Esophagus (tissue), 2 donors: Measurements from ENCODE around the gene RTKN2. TPM values are rescaled to one million over a fixed set of nuclear protein-coding genes. Genes with fewer than 3 reads are reported as not detected.

Experiments
- H3K27ac ChIP-seq, 2 donors: one replicate each; pipeline ENCODE4 v1.5.1; 2013; ENCODE audit warnings: low read depth in 2 of 2, mild to moderate bottlenecking in 2 of 2, inconsistent platforms in 1 of 2, low read length in 1 of 2, moderate library complexity in 1 of 2
- H3K27me3 ChIP-seq, 2 donors: one replicate each; pipeline ENCODE4 v1.6.1; 2013; ENCODE audit warnings: low read length in 2 of 2, control low read depth in 1 of 2, mild to moderate bottlenecking in 1 of 2; ENCODE audit not compliant: insufficient read depth in 2 of 2, control insufficient read depth in 1 of 2
- H3K36me3 ChIP-seq, 2 donors: one replicate each; pipeline ENCODE4 v1.6.1; 2013; ENCODE audit warnings: low read length in 1 of 2; ENCODE audit not compliant: control insufficient read depth in 2 of 2, insufficient read depth in 2 of 2
- H3K4me1 ChIP-seq, 2 donors: one replicate each; pipeline ENCODE4 v1.6.1; 2013; ENCODE audit warnings: low read length in 1 of 2; ENCODE audit not compliant: control insufficient read depth in 2 of 2, insufficient read depth in 2 of 2
- H3K4me3 ChIP-seq, 2 donors: one replicate each; pipeline ENCODE4 v1.5.1; 2013; ENCODE audit warnings: low read length in 2 of 2, mild to moderate bottlenecking in 2 of 2, low read depth in 1 of 2, moderate library complexity in 1 of 2
- H3K9me3 ChIP-seq, 2 donors: one replicate each; pipeline ENCODE4 v1.6.1; 2013; ENCODE audit warnings: mild to moderate bottlenecking in 2 of 2, low read depth in 1 of 2, low read length in 1 of 2, moderate library complexity in 1 of 2; ENCODE audit not compliant: control insufficient read depth in 2 of 2, insufficient read depth in 1 of 2
- WGBS, 2 donors: extraction: QIAGEN DNeasy Blood & Tissue Kit; methylation state at CpG; one replicate each; pipeline ENCODE4 v1.1.7; 2013; 5-methylcytosine and 5-hydroxymethylcytosine counted together
- polyA plus RNA-seq, 2 donors: library from polyadenylated mRNA; stranded (reverse); fragments of 200-250 nt; gene quantifications; one replicate each; pipeline ENCODE4 v1.2.3, GENCODE V29; 2013
- donor health status: healthy with polysubstance abuse.
- donor health status: Bipolar disorder and iron deficiency.

Gene RTKN2
- polyA plus RNA-seq, 2 donors, result 7.3 to 7.8 TPM

- 69 to 73% methylated on average over 2 of the region's 2 CpGs for WGBS, 2 donors
Measured at GRCh38 chr10:62234077-62234605, 34.5 kb downstream of the RTKN2 start.

GRCh38 chr10:62233356-62234076 lies 35.1 kb downstream of the RTKN2 start:
- H3K4me3 ChIP-seq, result no peak overlapping the region
- WGBS, 2 donors, result 64 to 66% methylated on average over 5 of the region's 5 CpGs
- no peaks in the 10 kb centered on the region for H3K36me3 ChIP-seq
- no peaks in the 10 kb centered on the region for H3K4me1 ChIP-seq
- H3K9me3 ChIP-seq, result no peaks in the 10 kb centered on the region
- H3K27me3 ChIP-seq, result no peaks in the 10 kb centered on the region
- no peak overlapping the region for H3K27ac ChIP-seq

More at GRCh38 chr10:62234077-62234605, 34.5 kb downstream of the RTKN2 start:
- Histone ChIP-seq H3K27me3 (no peaks in the 10 kb centered on the region), H3K27ac (no peak overlapping the region), H3K4me3 (no peak overlapping the region), H3K4me1 (no peaks in the 10 kb centered on the region), H3K9me3 (no peaks in the 10 kb centered on the region), H3K36me3 (no peaks in the 10 kb centered on the region)

GRCh38 chr10:62231805-62232204 lies 36.8 kb downstream of the RTKN2 start:
- H3K36me3 ChIP-seq, result no peaks in the 10 kb centered on the region
- no peak overlapping the region for H3K4me3 ChIP-seq
- no peaks in the 10 kb centered on the region for H3K27me3 ChIP-seq
- no peaks in the 10 kb centered on the region for H3K4me1 ChIP-seq
- WGBS, 2 donors, result 81 to 87% methylated on average over 4 of the region's 4 CpGs
- no peak overlapping the region for H3K27ac ChIP-seq
- no peaks in the 10 kb centered on the region for H3K9me3 ChIP-seq

- Histone ChIP-seq H3K36me3 (no peaks in the 10 kb centered on the region), H3K9me3 (no peaks in the 10 kb centered on the region), H3K27ac (no peak overlapping the region), H3K27me3 (no peaks in the 10 kb centered on the region), H3K4me3 (no peak overlapping the region), H3K4me1 (no peaks in the 10 kb centered on the region)
- 60 to 78% methylated on average over 1 of the region's 1 CpG for WGBS, 2 donors
Measured at GRCh38 chr10:62231371-62231770, 37.3 kb downstream of the RTKN2 start.

- H3K36me3 ChIP-seq, result no peaks in the 10 kb centered on the region
- H3K4me1 ChIP-seq, result no peaks in the 10 kb centered on the region
- WGBS, 2 donors, result 80 to 83% methylated on average over 4 of the region's 4 CpGs
- no peaks in the 10 kb centered on the region for H3K27me3 ChIP-seq
- no peaks in the 10 kb centered on the region for H3K9me3 ChIP-seq
- H3K4me3 ChIP-seq, result no peak overlapping the region
- H3K27ac ChIP-seq, result no peak overlapping the region
Measured at GRCh38 chr10:62230344-62231121, 38.1 kb downstream of the RTKN2 start.

- H3K27me3 ChIP-seq, result no peaks in the 10 kb centered on the region
- no peak overlapping the region for H3K4me3 ChIP-seq
- WGBS, 2 donors, result 91 to 95% methylated on average over 3 of the region's 3 CpGs
- no peak overlapping the region for H3K27ac ChIP-seq
- no peaks in the 10 kb centered on the region for H3K9me3 ChIP-seq
- no peaks in the 10 kb centered on the region for H3K4me1 ChIP-seq
- H3K36me3 ChIP-seq, result no peaks in the 10 kb centered on the region
Measured at GRCh38 chr10:62225362-62225761, 43.3 kb downstream of the RTKN2 start.

- Histone ChIP-seq H3K27me3 (no peaks in the 10 kb centered on the region), H3K4me3 (no peak overlapping the region), H3K27ac (no peak overlapping the region), H3K36me3 (no peaks in the 10 kb centered on the region), H3K9me3 (no peaks in the 10 kb centered on the region), H3K4me1 (no peaks in the 10 kb centered on the region)
- 92 to 95% methylated on average over 1 of the region's 1 CpG for WGBS, 2 donors
Measured at GRCh38 chr10:62224606-62225005, 44.0 kb downstream of the RTKN2 start.

GRCh38 chr10:62217683-62218082 lies 51.0 kb downstream of the RTKN2 start:
- no peaks in the 10 kb centered on the region for H3K36me3 ChIP-seq
- no peak overlapping the region for H3K4me3 ChIP-seq
- H3K9me3 ChIP-seq, result no peaks in the 10 kb centered on the region
- H3K27me3 ChIP-seq, result no peaks in the 10 kb centered on the region
- H3K27ac ChIP-seq, result no peak overlapping the region
- H3K4me1 ChIP-seq, result no peaks in the 10 kb centered on the region
- 63 to 65% methylated on average over 6 of the region's 6 CpGs for WGBS, 2 donors

- no peaks in the 10 kb centered on the region for H3K27me3 ChIP-seq
- no peak overlapping the region for H3K4me3 ChIP-seq
- H3K9me3 ChIP-seq, result no peaks in the 10 kb centered on the region
- no peaks in the 10 kb centered on the region for H3K4me1 ChIP-seq
- 95 to 97% methylated on average over 3 of the region's 3 CpGs for whole genome bisulfite sequencing, 2 donors
- H3K36me3 ChIP-seq, result no peaks in the 10 kb centered on the region
- no peak overlapping the region for H3K27ac ChIP-seq
Measured at GRCh38 chr10:62214364-62214874, 54.2 kb downstream of the RTKN2 start.
